Measurements from ENCODE around the gene RNF2. TPM values are rescaled to one million over a fixed set of nuclear protein-coding genes. Genes with fewer than 3 reads are reported as not detected.

The RNF2 gene
- total RNA-seq, 5 donors from 2014 or later (not counting 1 experiment from before 2014, with no cell fraction given): 17.0 to 24.0 (median 21.0) TPM

DNA sequence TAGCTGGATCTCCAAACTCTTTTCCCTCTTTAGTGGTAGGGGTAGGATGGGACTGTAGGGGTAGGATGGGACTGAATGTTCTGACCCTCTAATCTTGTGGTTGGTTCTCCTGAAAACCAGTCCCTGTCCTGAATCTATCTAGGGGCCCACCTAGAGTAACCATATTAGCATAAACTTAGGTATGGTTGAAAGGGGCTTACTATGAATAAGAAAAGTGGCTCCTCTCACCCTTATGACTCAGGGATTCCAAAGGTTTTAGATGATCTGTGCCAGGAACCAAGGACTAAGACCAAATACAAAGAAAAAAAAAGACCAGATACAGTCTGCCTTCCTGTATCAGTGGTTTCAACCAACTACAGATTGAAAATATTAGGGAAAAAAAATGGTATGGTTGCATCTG, 28.9 kb downstream of the RNF2 start:
- no peak overlapping the region for H3K27ac Mint-ChIP-seq
- no peak for DNase-seq
- ATAC-seq (replicated peaks in 1 of 4): no peak
- H3K4me3 ChIP-seq (ENCODE audit: control insufficient read depth in 1 of 2, extremely low read depth in 1 of 2, low read length in 1 of 2): no peak overlapping the region
- H3K36me3 ChIP-seq (ENCODE audit: control insufficient read depth in 2 of 2, extremely low read depth in 1 of 2, insufficient read depth in 1 of 2, low read length in 1 of 2): no peaks in the 10 kb centered on the region
- POLR2A ChIA-PET: no interaction called here
- peaks cover 22% of the 10 kb centered on the region for H3K36me3 Mint-ChIP-seq
- no peaks in the 10 kb centered on the region for H3K27me3 Mint-ChIP-seq
- peaks cover 50 to 56% (median 51%) of the 10 kb centered on the region in 3 donors for H3K4me1 Mint-ChIP-seq
- no peaks in the 10 kb centered on the region for H3K9me3 Mint-ChIP-seq
- H3K4me3 Mint-ChIP-seq: no peak overlapping the region
- H3K27me3 ChIP-seq (replicated peaks in 1 of 2; ENCODE audit: control insufficient read depth in 2 of 2, extremely low read depth in 1 of 2, insufficient read depth in 2 of 2, low read length in 1 of 2): no peaks in the 10 kb centered on the region
- no peaks in the 10 kb centered on the region for H3K9me3 ChIP-seq
- H3K27ac ChIP-seq (ENCODE audit: low read length): no peak overlapping the region
- CTCF ChIA-PET: no interaction called here
- no peaks in the 10 kb centered on the region for H3K4me1 ChIP-seq (ENCODE audit: control insufficient read depth in 1 of 2, extremely low read depth in 1 of 2, insufficient read depth in 2 of 2, low read length in 2 of 2)

DNA sequence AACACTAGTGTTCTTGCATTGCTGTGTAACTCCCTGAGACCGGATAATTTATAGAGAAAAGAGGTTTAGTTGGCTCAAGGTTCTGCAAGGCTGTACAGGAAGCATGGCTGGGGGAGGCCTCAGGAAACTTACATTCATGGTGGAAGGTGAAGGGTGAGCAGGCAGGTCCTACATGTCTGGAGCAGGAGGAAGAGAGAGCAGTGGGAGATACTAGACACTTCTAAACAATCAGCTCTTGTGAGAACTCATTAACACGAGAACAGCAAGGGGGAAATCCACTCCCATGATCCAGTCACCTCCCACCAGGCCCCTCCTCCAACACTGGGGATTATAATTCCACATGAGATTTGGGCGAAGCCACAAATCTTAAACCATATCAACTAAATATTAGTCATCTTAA, 30.1 kb downstream of the RNF2 start:
- Histone ChIP-seq H3K4me3 (ENCODE audit: control insufficient read depth in 1 of 2, extremely low read depth in 1 of 2, low read length in 1 of 2) (no peak overlapping the region), H3K27ac (ENCODE audit: low read length) (no peak overlapping the region), H3K4me1 (ENCODE audit: control insufficient read depth in 1 of 2, extremely low read depth in 1 of 2, insufficient read depth in 2 of 2, low read length in 2 of 2) (no peaks in the 10 kb centered on the region), H3K27me3 (replicated peaks in 1 of 2; ENCODE audit: control insufficient read depth in 2 of 2, extremely low read depth in 1 of 2, insufficient read depth in 2 of 2, low read length in 1 of 2) (no peaks in the 10 kb centered on the region), H3K36me3 (ENCODE audit: control insufficient read depth in 2 of 2, extremely low read depth in 1 of 2, insufficient read depth in 1 of 2, low read length in 1 of 2) (no peaks in the 10 kb centered on the region), H3K9me3 (no peaks in the 10 kb centered on the region)
- no peak overlapping the region for H3K27ac Mint-ChIP-seq
- ChIA-PET POLR2A (no interaction called here), CTCF (no interaction called here)
- H3K36me3 Mint-ChIP-seq: peaks cover 28% of the 10 kb centered on the region
- no CpG with 5 or more reads among the region's 3 CpGs for WGBS (ENCODE audit: insufficient coverage)
- ATAC-seq (replicated peaks in 1 of 4) (no peak), DNase-seq (no peak)
- H3K4me3 Mint-ChIP-seq: no peak overlapping the region
- peaks cover 55 to 62% (median 58%) of the 10 kb centered on the region in 3 donors for H3K4me1 Mint-ChIP-seq
- no peaks in the 10 kb centered on the region for H3K27me3 Mint-ChIP-seq
- no peaks in the 10 kb centered on the region for H3K9me3 Mint-ChIP-seq

- no CpG with 5 or more reads among the region's 4 CpGs for WGBS (ENCODE audit: insufficient coverage)
- Mint-ChIP-seq H3K4me1 (peaks cover 45 to 52% (median 46%) of the 10 kb centered on the region in 3 donors), H3K27ac (no peak overlapping the region), H3K9me3 (no peaks in the 10 kb centered on the region), H3K27me3 (no peaks in the 10 kb centered on the region), H3K4me3 (no peak overlapping the region), H3K36me3 (peaks cover 18% of the 10 kb centered on the region)
- Histone ChIP-seq H3K4me3 (ENCODE audit: control insufficient read depth in 1 of 2, extremely low read depth in 1 of 2, low read length in 1 of 2) (no peak overlapping the region), H3K27me3 (replicated peaks in 1 of 2; ENCODE audit: control insufficient read depth in 2 of 2, extremely low read depth in 1 of 2, insufficient read depth in 2 of 2, low read length in 1 of 2) (no peaks in the 10 kb centered on the region), H3K9me3 (no peaks in the 10 kb centered on the region), H3K36me3 (ENCODE audit: control insufficient read depth in 2 of 2, extremely low read depth in 1 of 2, insufficient read depth in 1 of 2, low read length in 1 of 2) (no peaks in the 10 kb centered on the region), H3K27ac (ENCODE audit: low read length) (no peak overlapping the region), H3K4me1 (ENCODE audit: control insufficient read depth in 1 of 2, extremely low read depth in 1 of 2, insufficient read depth in 2 of 2, low read length in 2 of 2) (no peaks in the 10 kb centered on the region)
- ChIA-PET CTCF (interaction anchor here in 1 of 2 donors (0.6 to 0.9 kb wide), 2 partner anchors 14 to 32 kb away, joined by 3 read pairs; no protein-coding TSS in a partner anchor), POLR2A (interaction anchor here in 1 of 2 donors (0.6 kb wide), 1 partner anchor 26 kb away, joined by 3 read pairs; no protein-coding TSS in a partner anchor)
- no peak for DNase-seq
- no peak for ATAC-seq (replicated peaks in 1 of 4)
These were observed 32.0 kb downstream of the RNF2 start for GRCh38 chr1:185077374-185077773.

GRCh38 chr1:185080422-185080821, 35.1 kb downstream of the RNF2 start:
- no peaks in the 10 kb centered on the region for H3K27me3 Mint-ChIP-seq
- no peak overlapping the region for H3K27ac Mint-ChIP-seq
- no peak for ATAC-seq (replicated peaks in 1 of 4)
- ChIA-PET POLR2A (no interaction called here), CTCF (no interaction called here)
- peaks cover 42 to 53% (median 42%) of the 10 kb centered on the region in 3 donors for H3K4me1 Mint-ChIP-seq
- no peaks in the 10 kb centered on the region for H3K9me3 ChIP-seq
- peaks cover 19% of the 10 kb centered on the region for H3K36me3 Mint-ChIP-seq
- no peak overlapping the region for H3K4me3 Mint-ChIP-seq
- no peak for DNase-seq
- no peaks in the 10 kb centered on the region for H3K36me3 ChIP-seq (ENCODE audit: control insufficient read depth in 2 of 2, extremely low read depth in 1 of 2, insufficient read depth in 1 of 2, low read length in 1 of 2)
- no peaks in the 10 kb centered on the region for H3K27me3 ChIP-seq (replicated peaks in 1 of 2; ENCODE audit: control insufficient read depth in 2 of 2, extremely low read depth in 1 of 2, insufficient read depth in 2 of 2, low read length in 1 of 2)
- no peaks in the 10 kb centered on the region for H3K4me1 ChIP-seq (ENCODE audit: control insufficient read depth in 1 of 2, extremely low read depth in 1 of 2, insufficient read depth in 2 of 2, low read length in 2 of 2)
- no peaks in the 10 kb centered on the region for H3K9me3 Mint-ChIP-seq
- H3K27ac ChIP-seq (ENCODE audit: low read length): no peak overlapping the region
- no peak overlapping the region for H3K4me3 ChIP-seq (ENCODE audit: control insufficient read depth in 1 of 2, extremely low read depth in 1 of 2, low read length in 1 of 2)

DNA sequence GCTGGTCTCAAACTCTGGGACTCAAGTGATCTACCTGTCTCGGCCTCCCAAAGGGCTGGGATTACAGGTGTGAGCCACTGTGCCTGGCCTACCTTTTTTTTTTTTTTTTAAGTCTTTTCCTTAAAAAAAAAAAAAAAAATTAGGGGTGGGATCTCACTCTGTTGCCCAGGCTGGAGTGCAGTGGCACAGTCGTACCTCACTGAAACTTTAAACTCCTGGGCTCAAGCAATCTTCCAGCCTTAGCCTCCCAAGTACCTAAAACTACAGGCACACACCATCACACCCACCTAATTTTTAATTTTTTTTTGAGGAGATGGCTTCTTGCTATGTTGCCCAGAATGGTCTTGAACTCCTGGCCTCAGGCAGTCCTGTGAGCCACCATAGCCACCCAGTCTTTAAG, 38.5 kb downstream of the RNF2 start:
- Histone ChIP-seq H3K9me3 (no peaks in the 10 kb centered on the region), H3K4me3 (ENCODE audit: control insufficient read depth in 1 of 2, extremely low read depth in 1 of 2, low read length in 1 of 2) (no peak overlapping the region), H3K36me3 (ENCODE audit: control insufficient read depth in 2 of 2, extremely low read depth in 1 of 2, insufficient read depth in 1 of 2, low read length in 1 of 2) (peaks cover 5 to 14% of the 10 kb centered on the region in 2 donors), H3K4me1 (ENCODE audit: control insufficient read depth in 1 of 2, extremely low read depth in 1 of 2, insufficient read depth in 2 of 2, low read length in 2 of 2) (no peaks in the 10 kb centered on the region), H3K27ac (ENCODE audit: low read length) (no peak overlapping the region), H3K27me3 (replicated peaks in 1 of 2; ENCODE audit: control insufficient read depth in 2 of 2, extremely low read depth in 1 of 2, insufficient read depth in 2 of 2, low read length in 1 of 2) (no peaks in the 10 kb centered on the region)
- Mint-ChIP-seq H3K4me1 (peaks cover 33 to 48% (median 37%) of the 10 kb centered on the region in 3 donors), H3K9me3 (no peaks in the 10 kb centered on the region), H3K36me3 (peaks cover 41% of the 10 kb centered on the region), H3K4me3 (no peak overlapping the region), H3K27ac (no peak overlapping the region), H3K27me3 (no peaks in the 10 kb centered on the region)
- DNase-seq (no peak), ATAC-seq (replicated peaks in 1 of 4) (no peak)
- 100% methylated on average over 1 of the region's 2 CpGs for WGBS (ENCODE audit: insufficient coverage)
- ChIA-PET CTCF (no interaction called here), POLR2A (interaction anchor here in 1 of 2 donors (0.5 kb wide), 1 partner anchor 1953 kb away, joined by 3 read pairs; no protein-coding TSS in a partner anchor)

DNA sequence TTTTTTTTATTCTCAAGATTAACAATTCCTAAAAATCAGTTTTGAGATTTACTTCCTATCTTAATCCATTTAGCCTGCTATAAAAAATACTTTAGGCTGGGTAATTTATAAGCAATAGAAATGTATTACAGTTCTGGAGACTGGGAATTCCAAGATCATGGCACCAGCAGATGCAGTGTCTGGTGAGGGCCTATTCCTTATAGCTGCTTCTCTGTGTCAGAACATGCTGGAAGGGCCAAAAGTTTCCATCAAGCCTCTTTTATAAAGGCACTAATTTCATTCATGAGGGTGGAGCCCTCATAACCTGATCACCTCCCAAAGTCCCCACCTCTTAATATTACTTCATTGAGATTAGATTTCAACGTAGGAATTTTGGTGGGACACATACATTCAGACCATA, 41.7 kb downstream of the RNF2 start:
- no peak for DNase-seq
- WGBS (ENCODE audit: insufficient coverage): no CpG with 5 or more reads among the region's 1 CpG
- Histone ChIP-seq H3K4me1 (ENCODE audit: control insufficient read depth in 1 of 2, extremely low read depth in 1 of 2, insufficient read depth in 2 of 2, low read length in 2 of 2) (no peaks in the 10 kb centered on the region), H3K9me3 (no peaks in the 10 kb centered on the region), H3K27me3 (replicated peaks in 1 of 2; ENCODE audit: control insufficient read depth in 2 of 2, extremely low read depth in 1 of 2, insufficient read depth in 2 of 2, low read length in 1 of 2) (no peaks in the 10 kb centered on the region), H3K4me3 (ENCODE audit: control insufficient read depth in 1 of 2, extremely low read depth in 1 of 2, low read length in 1 of 2) (no peak overlapping the region), H3K36me3 (ENCODE audit: control insufficient read depth in 2 of 2, extremely low read depth in 1 of 2, insufficient read depth in 1 of 2, low read length in 1 of 2) (peaks cover 5 to 28% of the 10 kb centered on the region in 2 donors), H3K27ac (ENCODE audit: low read length) (no peak overlapping the region)
- peaks cover 50% of the 10 kb centered on the region for H3K36me3 Mint-ChIP-seq
- ChIA-PET POLR2A (no interaction called here), CTCF (no interaction called here)
- H3K4me3 Mint-ChIP-seq: no peak overlapping the region
- no peak overlapping the region for H3K27ac Mint-ChIP-seq
- H3K27me3 Mint-ChIP-seq: no peaks in the 10 kb centered on the region
- ATAC-seq (replicated peaks in 1 of 4): no peak
- peaks cover 25 to 28% (median 26%) of the 10 kb centered on the region in 3 donors for H3K4me1 Mint-ChIP-seq
- H3K9me3 Mint-ChIP-seq: no peaks in the 10 kb centered on the region

DNA sequence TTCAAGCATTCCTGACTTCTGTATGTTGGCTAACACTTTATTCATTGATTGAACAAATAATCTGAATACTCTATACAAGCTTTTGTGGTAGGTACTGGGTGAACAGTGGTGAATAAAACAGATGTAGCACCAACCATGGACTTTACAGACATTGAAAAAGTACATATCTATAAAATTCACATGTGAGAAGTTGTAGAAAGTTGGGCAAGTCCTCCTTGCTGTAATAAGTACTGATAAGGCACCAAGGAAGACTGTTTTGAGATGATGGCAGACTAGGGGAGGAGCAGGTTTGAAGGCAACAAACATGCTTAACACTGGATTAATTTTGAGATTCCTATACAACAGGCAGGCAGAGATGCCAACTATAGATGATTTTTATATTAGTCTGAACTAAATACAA, 42.4 kb downstream of the RNF2 start:
- no peaks in the 10 kb centered on the region for H3K27me3 ChIP-seq (replicated peaks in 1 of 2; ENCODE audit: control insufficient read depth in 2 of 2, extremely low read depth in 1 of 2, insufficient read depth in 2 of 2, low read length in 1 of 2)
- H3K9me3 Mint-ChIP-seq: no peaks in the 10 kb centered on the region
- H3K9me3 ChIP-seq: no peaks in the 10 kb centered on the region
- no peak overlapping the region for H3K27ac ChIP-seq (ENCODE audit: low read length)
- peaks cover 51% of the 10 kb centered on the region for H3K36me3 Mint-ChIP-seq
- no peak for ATAC-seq (replicated peaks in 1 of 4)
- no peak overlapping the region for H3K4me3 Mint-ChIP-seq
- no peaks in the 10 kb centered on the region for H3K27me3 Mint-ChIP-seq
- no peak overlapping the region for H3K4me3 ChIP-seq (ENCODE audit: control insufficient read depth in 1 of 2, extremely low read depth in 1 of 2, low read length in 1 of 2)
- peaks cover 5 to 31% of the 10 kb centered on the region in 2 donors for H3K36me3 ChIP-seq (ENCODE audit: control insufficient read depth in 2 of 2, extremely low read depth in 1 of 2, insufficient read depth in 1 of 2, low read length in 1 of 2)
- POLR2A ChIA-PET: no interaction called here
- H3K27ac Mint-ChIP-seq: no peak overlapping the region
- H3K4me1 ChIP-seq (ENCODE audit: control insufficient read depth in 1 of 2, extremely low read depth in 1 of 2, insufficient read depth in 2 of 2, low read length in 2 of 2): no peaks in the 10 kb centered on the region
- no peak for DNase-seq
- H3K4me1 Mint-ChIP-seq: peaks cover 22 to 28% (median 22%) of the 10 kb centered on the region in 3 donors
- CTCF ChIA-PET: no interaction called here
